H1 (cell line): Measurements from ENCODE around the gene CHST12. TPM values are rescaled to one million over a fixed set of nuclear protein-coding genes. Genes with fewer than 3 reads are reported as not detected.

Source experiments
- CTCF ChIA-PET: fragments of 300-600 bp; sonication (Branson Sonifier 250); formaldehyde crosslinking; loops from one replicate; lab custom pipeline; 2021; ENCODE audit not compliant: partially characterized antibody; lab: Charles Lee
- POLR2A ChIA-PET: fragments of 300-600 bp; sonication (Branson Sonifier 250); formaldehyde crosslinking; loops from one replicate; lab custom pipeline; 2021; ENCODE audit warnings: inconsistent platforms; ENCODE audit not compliant: partially characterized antibody; lab: Charles Lee
- DNase-seq, 2 experiments: peaks; one replicate each; pipeline versions ENCODE4 v3.0.0 to v3.0.0-alpha.2; 2010 to 2022; ENCODE audit warnings: low spot score in 2 of 2, low read depth in 1 of 2, mixed read lengths in 1 of 2
- FAIRE-seq: peaks from 2 replicates; lab custom pipeline; 2011; peaks lifted over from hg19 to GRCh38; lab: Jason Lieb, UNC
- H2AFZ ChIP-seq: 2 replicates; pipeline ENCODE4 v1.8.1; 2012; ENCODE audit warnings: low read length, inconsistent platforms
- H2AK5ac ChIP-seq: 2 replicates; pipeline ENCODE4 v1.6.1; 2013; ENCODE audit warnings: low read depth, low read length
- H2BK120ac ChIP-seq: replicated peaks from 2 replicates; pipeline ENCODE3; 2013; ENCODE audit warnings: low read depth, low read length, inconsistent platforms
- H2BK12ac ChIP-seq: 2 replicates; pipeline ENCODE4 v1.6.1; 2013; ENCODE audit warnings: low read depth, low read length
- H2BK15ac ChIP-seq: 2 replicates; pipeline ENCODE4 v1.6.1; 2013; ENCODE audit warnings: low read length
- H2BK20ac ChIP-seq: 2 replicates; pipeline ENCODE4 v1.6.1; 2013; ENCODE audit warnings: low read length
- H2BK5ac ChIP-seq: 2 replicates; pipeline ENCODE4 v1.6.1; 2013; ENCODE audit warnings: low read depth, low read length
- H3K14ac ChIP-seq: 2 replicates; pipeline ENCODE4 v1.6.1; 2013; ENCODE audit warnings: inconsistent platforms; ENCODE audit not compliant: insufficient read length
- H3K18ac ChIP-seq: 2 replicates; pipeline ENCODE4 v1.6.1; 2013; ENCODE audit warnings: low read length; ENCODE audit errors: extremely low read depth
- H3K23ac ChIP-seq: 2 replicates; pipeline ENCODE4 v1.6.1; 2013; ENCODE audit warnings: inconsistent platforms; ENCODE audit not compliant: insufficient read length
- H3K23me2 ChIP-seq: 2 replicates; pipeline ENCODE4 v1.6.1; 2013; ENCODE audit warnings: low read depth, low read length
- H3K27ac ChIP-seq: 2 replicates; pipeline ENCODE4 v1.6.1; 2011; ENCODE audit warnings: low read depth, low read length, inconsistent platforms
- H3K27me3 ChIP-seq, 4 experiments: replicated peaks in 1 of 4; 1 replicate in 1 of 4; 2 replicates in 3 of 4; pipeline versions ENCODE4 v1.6.1 to v1.8.1; 2011 to 2013; ENCODE audit warnings: low read length in 3 of 4, mild to moderate bottlenecking in 3 of 4, inconsistent platforms in 2 of 4, mixed read lengths in 2 of 4, moderate library complexity in 1 of 4; ENCODE audit not compliant: control insufficient read depth in 3 of 4, insufficient read depth in 3 of 4; ENCODE audit errors: extremely low read depth in 1 of 4
- H3K36me3 ChIP-seq, 4 experiments: 2 replicates each; pipeline versions ENCODE4 v1.6.1 to v1.8.1; 2011 to 2013; ENCODE audit warnings: mild to moderate bottlenecking in 4 of 4, low read length in 3 of 4, moderate library complexity in 2 of 4, control low read depth in 1 of 4, inconsistent platforms in 1 of 4; ENCODE audit not compliant: insufficient read depth in 4 of 4, control insufficient read depth in 2 of 4
- H3K4ac ChIP-seq: replicated peaks from 2 replicates; pipeline ENCODE3; 2013; ENCODE audit warnings: low read length, low read depth, mixed read lengths, inconsistent platforms; ENCODE audit not compliant: insufficient read length
- H3K4me1 ChIP-seq, 4 experiments: replicated peaks in 1 of 4; 1 replicate in 1 of 4; 2 replicates in 3 of 4; pipeline versions ENCODE4 v1.6.1 to v1.8.1; 2011 to 2013; ENCODE audit warnings: low read length in 3 of 4, inconsistent platforms in 2 of 4, mixed read lengths in 1 of 4; ENCODE audit not compliant: insufficient read depth in 4 of 4, control insufficient read depth in 3 of 4
- H3K4me2 ChIP-seq, 2 experiments: 2 replicates each; pipeline versions ENCODE4 v1.6.1 to v1.8.1; 2011 to 2013; ENCODE audit warnings: low read depth in 2 of 2, low read length in 2 of 2, control low read depth in 1 of 2, inconsistent platforms in 1 of 2, mild to moderate bottlenecking in 1 of 2; ENCODE audit not compliant: insufficient read depth in 1 of 2
- H3K4me3 ChIP-seq, 4 experiments: fragments of 200-600, 300-600 bp in 1 of 4; sonication (generic), shearing (Covaris generic), sonication (Bioruptor Twin) in 1 of 4; 2 replicates each; pipeline versions ENCODE4 v1.5.1 to v1.8.1; 2011 to 2016; ENCODE audit warnings: low read length in 4 of 4, low read depth in 3 of 4, control low read depth in 2 of 4, inconsistent platforms in 2 of 4, mild to moderate bottlenecking in 2 of 4, mixed read lengths in 1 of 4, moderate library complexity in 1 of 4; ENCODE audit not compliant: insufficient read depth in 2 of 4; ENCODE audit errors: extremely low read depth in 1 of 4
- H3K56ac ChIP-seq: replicated peaks from 2 replicates; pipeline ENCODE3; 2013; ENCODE audit warnings: low read depth, mild to moderate bottlenecking, mixed read lengths, low read length, inconsistent platforms; ENCODE audit not compliant: insufficient read length
- H3K79me1 ChIP-seq: 2 replicates; pipeline ENCODE4 v1.6.1; 2013; ENCODE audit warnings: low read depth, low read length, control low read depth
- H3K79me2 ChIP-seq, 2 experiments: 2 replicates each; pipeline versions ENCODE4 v1.6.1 to v1.8.1; 2012 to 2013; ENCODE audit warnings: low read length in 2 of 2, mild to moderate bottlenecking in 2 of 2, inconsistent platforms in 1 of 2; ENCODE audit not compliant: insufficient read depth in 2 of 2, control insufficient read depth in 1 of 2
- H3K9ac ChIP-seq, 4 experiments: replicated peaks in 1 of 4; 1 replicate in 1 of 4; 2 replicates in 3 of 4; pipeline versions ENCODE4 v1.6.1 to v1.8.1; 2011 to 2013; ENCODE audit warnings: low read depth in 3 of 4, low read length in 3 of 4, control low read depth in 2 of 4, mild to moderate bottlenecking in 2 of 4, moderate library complexity in 2 of 4, inconsistent platforms in 1 of 4; ENCODE audit errors: extremely low read depth in 1 of 4
- H3K9me3 ChIP-seq, 2 experiments: 2 replicates each; pipeline versions ENCODE4 v1.6.1 to v1.8.1; 2012 to 2013; ENCODE audit warnings: mild to moderate bottlenecking in 2 of 2, moderate library complexity in 2 of 2, control low read depth in 1 of 2, inconsistent platforms in 1 of 2, low read depth in 1 of 2, low read length in 1 of 2, mixed read lengths in 1 of 2; ENCODE audit not compliant: insufficient read depth in 2 of 2
- H4K20me1 ChIP-seq, 2 experiments: replicated peaks in 1 of 2; 2 replicates each; pipeline versions ENCODE3 to v1.8.1; 2011 to 2013; ENCODE audit warnings: inconsistent platforms in 2 of 2, low read length in 2 of 2, mild to moderate bottlenecking in 1 of 2; ENCODE audit not compliant: insufficient read depth in 2 of 2, control insufficient read depth in 1 of 2
- H4K5ac ChIP-seq: 2 replicates; pipeline ENCODE4 v1.6.1; 2013; ENCODE audit warnings: low read length, low read depth, mixed read lengths, inconsistent platforms; ENCODE audit not compliant: insufficient read length
- H4K8ac ChIP-seq: 2 replicates; pipeline ENCODE4 v1.8.0; 2013; ENCODE audit warnings: mild to moderate bottlenecking, moderate library complexity, low read length, inconsistent platforms; ENCODE audit not compliant: insufficient read depth; ENCODE audit errors: extremely low read depth
- H4K91ac ChIP-seq: replicated peaks from 2 replicates; pipeline ENCODE3; 2013; ENCODE audit warnings: low read length, mixed read lengths, inconsistent platforms; ENCODE audit not compliant: insufficient read length
- NANOG ChIP-seq: IDR thresholded peaks from 2 replicates; pipeline ENCODE4 v1.6.1; 2011; ENCODE audit warnings: low read length, low read depth, mild to moderate bottlenecking, inconsistent platforms; ENCODE audit not compliant: insufficient read depth, poor library complexity, severe bottlenecking
- PHF8 ChIP-seq: fragments of 200-600 bp; sonication (generic); conservative IDR thresholded peaks from 2 replicates; pipeline ENCODE4 v1.7.1; 2012; ENCODE audit warnings: low read depth, mild to moderate bottlenecking, inconsistent platforms, low read length, moderate library complexity
- POU5F1 ChIP-seq: IDR thresholded peaks from 2 replicates; pipeline ENCODE4 v1.6.1; 2011; ENCODE audit warnings: low read depth, mild to moderate bottlenecking, low read length, moderate library complexity
- SIRT6 ChIP-seq: IDR thresholded peaks from one replicate; pipeline ENCODE4 v1.7.1; 2012; ENCODE audit warnings: low read length, inconsistent platforms
- WGBS, 2 experiments: shearing (Covaris generic) in 1 of 2; methylation state at CpG; one replicate each; pipeline versions ENCODE4 v1.1.6 to v1.1.7; 2013 to 2015; ENCODE audit warnings: low lambda C conversion rate in 2 of 2, mixed read lengths in 2 of 2, inconsistent platforms in 1 of 2, low coverage in 1 of 2, missing lambda C conversion rate in 1 of 2; ENCODE audit not compliant: insufficient replicate concordance in 2 of 2, insufficient coverage in 1 of 2, insufficient read length in 1 of 2; ENCODE audit errors: extremely low coverage in 1 of 2, missing lambda C conversion rate in 1 of 2; 5-methylcytosine and 5-hydroxymethylcytosine counted together
- polyA plus RNA-seq, 7 experiments: library from polyadenylated mRNA; depleted of rRNA in 3 of 7; stranded (reverse) in 5 of 7; unstranded in 2 of 7; fragments of >200 nt in 5 of 7; fragments of 200-250 nt in 2 of 7; gene quantifications; 1 replicate in 5 of 7; 2 replicates in 1 of 7; 4 replicates in 1 of 7; pipeline versions ENCODE4 v1.2.1 to v1.2.3, GENCODE V29; 2011 to 2013; ENCODE audit warnings: missing spikeins in 2 of 7, mixed read lengths in 2 of 7
- total RNA-seq: library from RNA; stranded (reverse); fragmentation: NEBNext Ultra II Directional; extraction: Animal tissue kit (Norgen Biotek cat#: 25700); gene quantifications from 2 replicates; pipeline ENCODE4 v1.2.1, GENCODE V29; 2021

CHST12 gene
- total and polyA plus RNA-seq, 2 of the 8 experiments (the other 6 are each of a cell fraction or from before 2014, with no cell fraction given), result 13.4 to 24.1 TPM

- 98% methylated on average over 3 of the region's 3 CpGs; no CpG with 5 or more reads in 1 of the 2 experiments for WGBS, 2 experiments
- H3K79me2 ChIP-seq, result no peaks in the 10 kb centered on the region
- 0 out of 2 replicates have a peak overlapping the region, but pooled peaks have one; percentile 83 for H2BK15ac ChIP-seq
- peak overlapping the region; percentile 4 for H3K4ac ChIP-seq
- CTCF ChIA-PET, result interaction anchor here (0.9 to 8.5 kb wide), 6 partner anchors 11 to 46 kb away, joined by 3 to 67 read pairs (median 4); no protein-coding TSS in a partner anchor
- no peak overlapping the region for H3K14ac ChIP-seq
- 0 out of 2 replicates have a peak overlapping the region, but pooled peaks have one; percentile 29 for H3K27ac ChIP-seq
- no peak overlapping the region for H2BK120ac ChIP-seq
- no peaks in the 10 kb centered on the region for H3K27me3 ChIP-seq
- H2BK12ac ChIP-seq, result no peak overlapping the region; the same call in 1 of the 2 replicates
- peaks cover 4% of the 10 kb centered on the region; the same call in 1 of the 2 replicates for H3K23me2 ChIP-seq
- no peak for TF ChIP-seq NANOG
- TF ChIP-seq SIRT6, result no peak
- TF ChIP-seq PHF8, result no peak
- no peak for TF ChIP-seq POU5F1
- H2AFZ ChIP-seq, result no peak overlapping the region
- H3K56ac ChIP-seq, result no peak overlapping the region
- POLR2A ChIA-PET, result interaction anchor here (1.1 kb wide), 1 partner anchor 10 kb away, joined by 4 read pairs; no protein-coding TSS in a partner anchor
- DNase-seq (no peak), FAIRE-seq (no peak)
- no peaks in the 10 kb centered on the region; the same call in 1 of the 2 replicates for H3K79me1 ChIP-seq
- H4K5ac ChIP-seq, result no peak overlapping the region
- H3K4me2 ChIP-seq, result no peak overlapping the region
- H2BK5ac ChIP-seq, result no peak overlapping the region
- H3K9ac ChIP-seq, result no peak overlapping the region
- H3K4me3 ChIP-seq, result no peak overlapping the region
- H4K8ac ChIP-seq, result 0 out of 2 replicates have a peak overlapping the region, but pooled peaks have one; percentile 3
- H3K4me1 ChIP-seq, result peaks cover 0 to 53% (median 37%) of the 10 kb centered on the region in 4 experiments; a peak in 6 of 7 replicates
- no peak overlapping the region for H3K23ac ChIP-seq
- H2BK20ac ChIP-seq, result peak overlapping the region; percentile 95; the same call in 1 of the 2 replicates
- H4K20me1 ChIP-seq, result no peaks in the 10 kb centered on the region
- no peaks in the 10 kb centered on the region for H3K36me3 ChIP-seq
- no peak overlapping the region; the same call in 1 of the 2 replicates for H3K18ac ChIP-seq
- H2AK5ac ChIP-seq, result no peak overlapping the region; the same call in 1 of the 2 replicates
- H3K9me3 ChIP-seq, result no peaks in the 10 kb centered on the region
- H4K91ac ChIP-seq, result peak overlapping the region; percentile 7
These were observed 93.7 kb downstream of the CHST12 start for GRCh38 chr7:2497065-2497464.
